AG04450 (cell line): ENCODE data around the gene CLC. TPM values are rescaled to one million over a fixed set of nuclear protein-coding genes. Genes with fewer than 3 reads are reported as not detected.

ENCODE experiments used
- CTCF ChIA-PET: fragments of 300-600, 350-600 bp; formaldehyde crosslinking; extraction: SDS; loops from one replicate; lab custom pipeline; 2022; ENCODE audit warnings: antibody characterized with exemption, inconsistent platforms; lab: Charles Lee
- POLR2A ChIA-PET: fragments of 350-600 bp; formaldehyde crosslinking; extraction: SDS; loops from one replicate; lab custom pipeline; 2021; ENCODE audit warnings: antibody characterized with exemption, inconsistent platforms; lab: Yijun Ruan, JAX
- DNase-seq: peaks from one replicate; pipeline ENCODE4 v3.0.0-alpha.2; 2011; ENCODE audit warnings: low read depth, low spot score
- H3K27ac ChIP-seq: one replicate; pipeline ENCODE4 v1.5.1; 2012; ENCODE audit warnings: low read depth, low read length, control low read depth
- H3K27me3 ChIP-seq: one replicate; pipeline ENCODE4 v1.6.0; 2012; ENCODE audit warnings: low read length; ENCODE audit not compliant: control insufficient read depth, insufficient read depth
- H3K4me3 ChIP-seq: 2 replicates; pipeline ENCODE4 v1.5.1; 2011; ENCODE audit warnings: mild to moderate bottlenecking, low read depth, low read length, control low read depth
- H3K9me3 ChIP-seq: 2 replicates; pipeline ENCODE4 v1.5.1; 2012; ENCODE audit warnings: low read length; ENCODE audit not compliant: control insufficient read depth, insufficient read depth
- polyA minus RNA-seq: library from RNA; depleted of rRNA, polyadenylated mRNA; stranded (reverse); fragments of >200 nt; gene quantifications from 2 replicates; pipeline ENCODE4 v1.2.3, GENCODE V29; 2011; rRNA and poly(A)+ RNA removed
- polyA plus RNA-seq: library from polyadenylated mRNA; depleted of rRNA; stranded (reverse); fragments of >200 nt; gene quantifications from 2 replicates; pipeline ENCODE4 v1.2.3, GENCODE V29; 2011; rRNA removed
- TF ChIP-seq, protein P1 (sequence below): IDR thresholded peaks from 2 replicates; pipeline ENCODE4 v1.5.1; 2011; ENCODE audit warnings: low read depth, low read length, control low read depth, inconsistent platforms

Gene CLC
- not detected in 2 replicates for polyA plus RNA-seq
- polyA minus RNA-seq: not detected in 2 replicates

DNA sequence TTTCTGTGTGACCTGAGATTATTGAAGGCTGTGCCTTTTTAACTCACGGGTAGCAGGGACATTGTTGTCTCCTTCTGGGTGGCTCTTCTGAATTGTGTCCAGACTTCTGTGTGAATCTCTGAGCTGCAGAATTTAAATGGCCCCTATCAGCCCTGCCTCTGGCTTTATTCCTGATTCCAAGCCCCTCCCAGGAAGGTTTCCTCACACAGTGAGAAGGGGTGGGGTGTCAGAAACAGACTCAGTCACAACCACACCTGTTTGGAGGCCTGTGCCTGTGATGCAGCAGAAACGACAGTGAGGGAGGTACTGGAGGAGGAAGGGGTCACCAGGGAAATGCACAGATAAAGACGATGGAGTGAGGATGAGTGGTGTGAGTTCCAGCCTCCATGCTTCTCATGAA is at the start of gene CLC:
Gene CLC, minus strand, starts transcription at position 139 of the 400 bp plus-strand sequence. Its CDS starts 77 bp downstream, at position 62.
- TF ChIP-seq, protein P1, sequence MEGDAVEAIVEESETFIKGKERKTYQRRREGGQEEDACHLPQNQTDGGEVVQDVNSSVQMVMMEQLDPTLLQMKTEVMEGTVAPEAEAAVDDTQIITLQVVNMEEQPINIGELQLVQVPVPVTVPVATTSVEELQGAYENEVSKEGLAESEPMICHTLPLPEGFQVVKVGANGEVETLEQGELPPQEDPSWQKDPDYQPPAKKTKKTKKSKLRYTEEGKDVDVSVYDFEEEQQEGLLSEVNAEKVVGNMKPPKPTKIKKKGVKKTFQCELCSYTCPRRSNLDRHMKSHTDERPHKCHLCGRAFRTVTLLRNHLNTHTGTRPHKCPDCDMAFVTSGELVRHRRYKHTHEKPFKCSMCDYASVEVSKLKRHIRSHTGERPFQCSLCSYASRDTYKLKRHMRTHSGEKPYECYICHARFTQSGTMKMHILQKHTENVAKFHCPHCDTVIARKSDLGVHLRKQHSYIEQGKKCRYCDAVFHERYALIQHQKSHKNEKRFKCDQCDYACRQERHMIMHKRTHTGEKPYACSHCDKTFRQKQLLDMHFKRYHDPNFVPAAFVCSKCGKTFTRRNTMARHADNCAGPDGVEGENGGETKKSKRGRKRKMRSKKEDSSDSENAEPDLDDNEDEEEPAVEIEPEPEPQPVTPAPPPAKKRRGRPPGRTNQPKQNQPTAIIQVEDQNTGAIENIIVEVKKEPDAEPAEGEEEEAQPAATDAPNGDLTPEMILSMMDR: no peak
- CTCF ChIA-PET: no interaction called here
- no peaks in the 10 kb centered on the region for H3K27me3 ChIP-seq
- H3K27ac ChIP-seq: no peak within 1 kb of the TSS
- no peaks in the 10 kb centered on the region for H3K9me3 ChIP-seq
- POLR2A ChIA-PET: no interaction called here
- DNase-seq: no peak
- no peak within 1 kb of the TSS for H3K4me3 ChIP-seq

DNA sequence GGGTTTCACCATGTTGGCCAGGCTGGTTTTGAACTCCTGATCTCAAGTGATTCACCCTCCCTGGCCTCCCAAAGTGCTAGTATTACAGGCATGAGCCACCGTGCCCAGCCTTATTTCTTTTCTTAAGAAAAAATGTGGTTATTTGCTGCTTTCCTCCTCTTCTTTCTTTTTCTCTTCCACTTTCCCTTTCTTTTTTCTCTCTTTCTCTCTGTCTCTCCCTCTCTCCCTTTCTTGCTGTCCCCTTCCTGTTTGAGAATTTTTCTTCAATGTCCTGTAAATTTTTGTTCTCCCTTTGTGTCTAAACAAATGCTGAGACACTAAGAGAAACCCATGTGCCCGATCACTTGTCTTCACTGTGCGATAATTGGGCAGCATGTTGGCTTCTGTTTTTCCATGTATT is 43.1 kb upstream of the CLC start:
- ChIA-PET CTCF (interaction anchor here (0.8 to 1.4 kb wide), 2 partner anchors 14 to 190 kb away, joined by 5 to 6 read pairs; partner anchors contain the start of gene PSMC4), POLR2A (no interaction called here)
- TF ChIP-seq, protein P1: no peak
- Histone ChIP-seq H3K4me3 (no peak overlapping the region), H3K27ac (no peak overlapping the region), H3K9me3 (no peaks in the 10 kb centered on the region), H3K27me3 (peaks cover 7% of the 10 kb centered on the region)
- DNase-seq: no peak

DNA sequence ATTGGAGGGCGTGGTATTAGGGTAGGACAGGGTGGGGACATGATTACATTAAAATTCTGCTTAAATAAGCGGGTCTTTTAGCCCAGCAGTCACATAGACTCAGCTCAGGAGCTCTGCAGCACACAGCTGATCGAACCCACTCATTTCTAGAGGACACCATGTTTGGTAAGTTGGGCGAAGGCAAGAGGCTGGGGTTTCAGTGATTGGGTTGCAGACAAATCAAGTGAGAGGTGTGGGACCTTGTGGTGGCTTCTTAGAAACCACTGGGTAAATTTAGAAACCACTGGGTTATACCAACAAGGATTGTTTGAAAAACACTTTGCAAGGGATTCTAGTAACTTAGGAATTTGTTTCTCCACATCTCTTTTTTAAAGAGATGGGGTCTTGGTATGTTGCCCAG is 40.9 kb upstream of the CLC start, which contains the start of gene LEUTX:
Gene LEUTX, plus strand, starts transcription at position 92 of the 400 bp plus-strand sequence. Its CDS starts 67 bp downstream, at position 159.
- no peak for DNase-seq
- no peaks in the 10 kb centered on the region for H3K9me3 ChIP-seq
- ChIA-PET POLR2A (no interaction called here), CTCF (no interaction called here)
- peaks cover 7% of the 10 kb centered on the region for H3K27me3 ChIP-seq
- H3K27ac ChIP-seq: no peak within 1 kb of the TSS
- no peak within 1 kb of the TSS for H3K4me3 ChIP-seq
- TF ChIP-seq, protein P1: no peak

DNA sequence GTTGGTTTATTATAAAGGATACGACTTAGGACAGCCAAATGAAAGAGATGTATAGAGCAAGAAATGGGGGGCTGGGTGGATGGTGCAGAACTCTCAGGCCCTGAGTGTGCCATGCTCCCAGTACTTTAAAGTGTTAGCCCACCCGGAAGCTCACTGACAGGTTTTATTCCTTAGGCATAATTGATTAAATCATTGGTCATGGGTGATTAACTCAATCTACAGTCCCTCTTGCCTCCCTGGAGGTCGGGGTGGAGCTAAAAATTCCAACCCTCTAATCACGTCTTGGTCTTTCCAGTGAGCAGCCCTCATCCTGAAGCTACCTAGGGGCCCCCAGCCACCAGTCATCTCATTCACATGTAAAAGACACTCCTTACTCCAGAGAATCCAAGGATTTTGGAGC is 31.0 kb upstream of the CLC start:
- DNase-seq: no peak
- ChIA-PET CTCF (interaction anchor here (0.6 to 7.5 kb wide), 4 partner anchors 24 to 1963 kb away, joined by 3 to 45 read pairs (median 5); partner anchors contain the start of gene FBL), POLR2A (no interaction called here)
- no peak overlapping the region for H3K4me3 ChIP-seq
- no peaks in the 10 kb centered on the region for H3K9me3 ChIP-seq
- H3K27ac ChIP-seq: no peak overlapping the region
- TF ChIP-seq, protein P1: no peak
- H3K27me3 ChIP-seq: peaks cover 6% of the 10 kb centered on the region

DNA sequence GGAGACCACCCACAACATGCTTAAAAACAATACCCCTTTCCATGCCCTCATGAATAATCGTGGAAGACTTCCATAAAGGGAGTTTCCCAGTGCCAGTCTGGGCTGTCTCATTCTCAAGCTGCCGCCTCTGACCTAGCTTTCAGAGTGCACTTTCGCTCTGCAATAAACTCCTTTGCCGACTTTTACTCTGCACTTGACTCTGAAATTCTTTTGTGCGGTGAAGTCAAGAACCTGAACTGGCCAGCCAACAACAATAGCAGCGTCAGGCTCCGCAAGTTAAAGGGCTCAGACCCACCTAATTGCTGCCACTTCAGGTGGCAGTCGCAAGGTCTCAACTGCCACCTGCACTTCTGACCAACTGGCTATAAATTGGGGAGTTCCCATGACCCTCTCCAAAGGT is 30.5 kb upstream of the CLC start:
- no peak for DNase-seq
- TF ChIP-seq, protein P1: no peak
- CTCF ChIA-PET: interaction anchor here (1.7 to 7.5 kb wide), 4 partner anchors 10 to 74 kb away, joined by 7 to 45 read pairs (median 18); no protein-coding TSS in a partner anchor
- Histone ChIP-seq H3K4me3 (no peak overlapping the region), H3K9me3 (no peaks in the 10 kb centered on the region), H3K27me3 (peaks cover 6% of the 10 kb centered on the region), H3K27ac (no peak overlapping the region)
- POLR2A ChIA-PET: no interaction called here
